Activated B cell treated with CpG ODN at 0.5 μM for 24 hours (primary cell): Measurements from ENCODE around the gene WDR27. TPM values are rescaled to one million over a fixed set of nuclear protein-coding genes. Genes with fewer than 3 reads are reported as not detected.

Experiments used
- ATAC-seq: fragments of 200-7000 bp; cut with Tn5 transposase; one replicate; pipeline ENCODE4 v1.10.0; 2021; ENCODE audit warnings: low read depth, mild to moderate bottlenecking, moderate library complexity
- CTCF ChIA-PET: fragments of 350-600 bp; sonication (Branson Sonifier 250); formaldehyde crosslinking; loops from one replicate; lab custom pipeline; 2021; ENCODE audit warnings: antibody characterized with exemption; lab: Charles Lee
- POLR2A ChIA-PET: fragments of 350-600 bp; sonication (Branson Sonifier 250); formaldehyde crosslinking; loops from one replicate; lab custom pipeline; 2021; ENCODE audit warnings: antibody characterized with exemption; lab: Charles Lee
- DNase-seq: peaks from one replicate; pipeline ENCODE4 v3.0.0; 2022
- H3K27ac Mint-ChIP-seq: one replicate; pipeline ENCODE4 v1.8.0; 2020; ENCODE audit warnings: mixed read lengths
- H3K27me3 Mint-ChIP-seq: one replicate; pipeline ENCODE4 v1.8.0; 2021; ENCODE audit warnings: mixed read lengths
- H3K36me3 Mint-ChIP-seq: one replicate; pipeline ENCODE4 v1.8.0; 2021; ENCODE audit warnings: low read depth, mixed read lengths
- H3K4me1 Mint-ChIP-seq: one replicate; pipeline ENCODE4 v1.8.0; 2021; ENCODE audit warnings: mixed read lengths
- H3K4me3 Mint-ChIP-seq: one replicate; pipeline ENCODE4 v1.8.0; 2020; ENCODE audit warnings: mild to moderate bottlenecking, mixed read lengths
- H3K9me3 Mint-ChIP-seq: one replicate; pipeline ENCODE4 v1.8.0; 2020; ENCODE audit warnings: mixed read lengths
- CTCF ChIP-seq: fragments of 200-600 bp; IDR thresholded peaks from one replicate; pipeline ENCODE4 v1.8.0; 2022; ENCODE audit warnings: antibody characterized with exemption, mild to moderate bottlenecking
- intact Hi-C: fragments of 100-400 bp; cut with micrococcal nuclease; formaldehyde crosslinking; loops from one replicate; pipeline ENCODE4 v1.15.1; 2024
- total RNA-seq: library from RNA; stranded (reverse); gene quantifications from 2 replicates; pipeline ENCODE4 v1.2.3, GENCODE V29; 2022

Gene WDR27
- total RNA-seq, 1 donor from 2014 or later, result 49.1 TPM

GRCh38 chr6:169490246-169490641 lies 211.6 kb downstream of the WDR27 start:
- Mint-ChIP-seq H3K27ac (no peak overlapping the region), H3K9me3 (peaks cover 4% of the 10 kb centered on the region), H3K27me3 (no peaks in the 10 kb centered on the region), H3K4me3 (no peak overlapping the region), H3K36me3 (peaks cover 5% of the 10 kb centered on the region), H3K4me1 (no peaks in the 10 kb centered on the region)
- TF ChIP-seq CTCF, result no peak
- ChIA-PET CTCF (no interaction called here), POLR2A (no interaction called here)
- intact Hi-C loops, result no loop called here
- no peak for DNase-seq
- no peak for ATAC-seq

GRCh38 chr6:169489563-169490245 lies 212.1 kb downstream of the WDR27 start:
- no peak overlapping the region for H3K4me3 Mint-ChIP-seq
- no peaks in the 10 kb centered on the region for H3K4me1 Mint-ChIP-seq
- H3K9me3 Mint-ChIP-seq, result peaks cover 4% of the 10 kb centered on the region
- no peak for ATAC-seq
- ChIA-PET CTCF (no interaction called here), POLR2A (no interaction called here)
- H3K27ac Mint-ChIP-seq, result no peak overlapping the region
- intact Hi-C loops, result no loop called here
- TF ChIP-seq CTCF, result no peak
- no peaks in the 10 kb centered on the region for H3K27me3 Mint-ChIP-seq
- DNase-seq, result no peak
- peaks cover 5% of the 10 kb centered on the region for H3K36me3 Mint-ChIP-seq

- no peak overlapping the region for H3K27ac Mint-ChIP-seq
- ATAC-seq, result no peak
- H3K27me3 Mint-ChIP-seq, result no peaks in the 10 kb centered on the region
- DNase-seq, result no peak
- H3K9me3 Mint-ChIP-seq, result peaks cover 15% of the 10 kb centered on the region
- no peak for TF ChIP-seq CTCF
- peaks cover 10% of the 10 kb centered on the region for H3K36me3 Mint-ChIP-seq
- intact Hi-C loops, result no loop called here
- CTCF ChIA-PET, result no interaction called here
- POLR2A ChIA-PET, result no interaction called here
- H3K4me3 Mint-ChIP-seq, result no peak overlapping the region
- no peaks in the 10 kb centered on the region for H3K4me1 Mint-ChIP-seq
Measured at GRCh38 chr6:169487579-169488436, 214.0 kb downstream of the WDR27 start.

GRCh38 chr6:169479783-169480495 lies 221.9 kb downstream of the WDR27 start:
- intact Hi-C loops, result no loop called here
- ChIA-PET CTCF (no interaction called here), POLR2A (no interaction called here)
- no peak for ATAC-seq
- no peak overlapping the region for H3K27ac Mint-ChIP-seq
- peaks cover 27% of the 10 kb centered on the region for H3K9me3 Mint-ChIP-seq
- no peaks in the 10 kb centered on the region for H3K27me3 Mint-ChIP-seq
- no peak overlapping the region for H3K4me3 Mint-ChIP-seq
- no peak for DNase-seq
- H3K4me1 Mint-ChIP-seq, result no peaks in the 10 kb centered on the region
- TF ChIP-seq CTCF, result no peak
- H3K36me3 Mint-ChIP-seq, result peaks cover 18% of the 10 kb centered on the region

- CTCF ChIA-PET, result no interaction called here
- no peak for ATAC-seq
- H3K27me3 Mint-ChIP-seq, result no peaks in the 10 kb centered on the region
- H3K36me3 Mint-ChIP-seq, result peaks cover 9% of the 10 kb centered on the region
- no peak overlapping the region for H3K27ac Mint-ChIP-seq
- no peak for DNase-seq
- intact Hi-C loops, result no loop called here
- POLR2A ChIA-PET, result no interaction called here
- H3K4me3 Mint-ChIP-seq, result no peak overlapping the region
- H3K9me3 Mint-ChIP-seq, result peaks cover 22% of the 10 kb centered on the region
- TF ChIP-seq CTCF, result no peak
- H3K4me1 Mint-ChIP-seq, result peaks cover 3% of the 10 kb centered on the region
Measured at GRCh38 chr6:169474362-169474761, 227.5 kb downstream of the WDR27 start.
